Neuronal stem cell (in vitro differentiated cells): Measurements from ENCODE around the gene ASIP.

Experiments
- DNase-seq: peaks from one replicate; pipeline ENCODE4 v3.0.0-alpha.2; 2013; ENCODE audit warnings: low spot score
- H2AFZ ChIP-seq: one replicate; pipeline ENCODE4 v1.6.1; 2013; ENCODE audit warnings: mild to moderate bottlenecking, low read length, inconsistent platforms
- H2AK5ac ChIP-seq: 2 replicates; pipeline ENCODE4 v1.6.1; 2013; ENCODE audit warnings: low read depth, mild to moderate bottlenecking, inconsistent platforms, low read length, moderate library complexity, mixed read lengths
- H2BK120ac ChIP-seq: 2 replicates; pipeline ENCODE4 v1.6.1; 2013; ENCODE audit warnings: low read depth, mild to moderate bottlenecking, inconsistent platforms, low read length, moderate library complexity, mixed read lengths
- H2BK12ac ChIP-seq: one replicate; pipeline ENCODE4 v1.6.1; 2013; ENCODE audit warnings: low read length, inconsistent platforms
- H2BK15ac ChIP-seq: 2 replicates; pipeline ENCODE4 v1.6.1; 2013; ENCODE audit warnings: mild to moderate bottlenecking, low read length, inconsistent platforms, mixed read lengths
- H2BK5ac ChIP-seq: one replicate; pipeline ENCODE4 v1.6.1; 2013; ENCODE audit warnings: inconsistent platforms, mild to moderate bottlenecking, low read length, moderate library complexity
- H3K14ac ChIP-seq: one replicate; pipeline ENCODE4 v1.6.1; 2013; ENCODE audit warnings: low read length, inconsistent platforms
- H3K18ac ChIP-seq: 2 replicates; pipeline ENCODE4 v1.6.1; 2013; ENCODE audit warnings: low read length, inconsistent platforms
- H3K23ac ChIP-seq: 2 replicates; pipeline ENCODE4 v1.6.1; 2013; ENCODE audit warnings: low read depth, mild to moderate bottlenecking, mixed read lengths, low read length, inconsistent platforms; ENCODE audit not compliant: poor library complexity
- H3K27ac ChIP-seq: replicated peaks from 3 replicates; pipeline ENCODE4 v1.5.1; 2013; ENCODE audit warnings: low read length, inconsistent platforms
- H3K27me3 ChIP-seq, 3 experiments: 2 replicates each; pipeline ENCODE4 v1.6.1; 2013; ENCODE audit warnings: low read length in 3 of 3, mild to moderate bottlenecking in 2 of 3, inconsistent platforms in 1 of 3, low read depth in 1 of 3, mixed read lengths in 1 of 3, moderate library complexity in 1 of 3; ENCODE audit not compliant: control insufficient read depth in 3 of 3, insufficient read depth in 3 of 3
- H3K36me3 ChIP-seq, 2 donors: replicated peaks in 1 of 2; 2 replicates each; pipeline ENCODE4 v1.6.1; 2013; ENCODE audit warnings: low read length in 2 of 2; ENCODE audit not compliant: control insufficient read depth in 2 of 2, insufficient read depth in 2 of 2
- H3K4ac ChIP-seq: 2 replicates; pipeline ENCODE4 v1.6.1; 2013; ENCODE audit warnings: inconsistent platforms, mild to moderate bottlenecking, low read length, moderate library complexity
- H3K4me1 ChIP-seq, 2 donors: 1 replicate in 1 of 2; 2 replicates in 1 of 2; pipeline ENCODE4 v1.6.1; 2013; ENCODE audit warnings: low read length in 2 of 2, low read depth in 1 of 2; ENCODE audit not compliant: control insufficient read depth in 2 of 2, insufficient read depth in 1 of 2
- H3K4me2 ChIP-seq: one replicate; pipeline ENCODE4 v1.6.1; 2013; ENCODE audit warnings: mild to moderate bottlenecking, low read length, inconsistent platforms; ENCODE audit not compliant: insufficient read depth, poor library complexity, severe bottlenecking
- H3K4me3 ChIP-seq, 2 donors: 2 replicates each; pipeline ENCODE4 v1.5.1; 2013; ENCODE audit warnings: low read length in 2 of 2, mild to moderate bottlenecking in 2 of 2, inconsistent platforms in 1 of 2, moderate library complexity in 1 of 2
- H3K79me1 ChIP-seq: one replicate; pipeline ENCODE4 v1.6.1; 2013; ENCODE audit warnings: low read depth, mild to moderate bottlenecking, inconsistent platforms, low read length, moderate library complexity
- H3K9ac ChIP-seq: one replicate; pipeline ENCODE4 v1.6.1; 2013; ENCODE audit warnings: mild to moderate bottlenecking, low read depth, low read length, inconsistent platforms; ENCODE audit not compliant: poor library complexity
- H3K9me3 ChIP-seq, 2 donors: replicated peaks in 1 of 2; 2 replicates each; pipeline versions ENCODE3 to v1.6.1; 2013; ENCODE audit warnings: low read length in 2 of 2, mild to moderate bottlenecking in 2 of 2, inconsistent platforms in 1 of 2, low read depth in 1 of 2, mixed read lengths in 1 of 2, moderate library complexity in 1 of 2; ENCODE audit not compliant: control insufficient read depth in 2 of 2, insufficient read depth in 1 of 2
- H4K8ac ChIP-seq: one replicate; pipeline ENCODE4 v1.6.1; 2013; ENCODE audit warnings: low read depth, mild to moderate bottlenecking, inconsistent platforms, low read length, moderate library complexity
- H4K91ac ChIP-seq: one replicate; pipeline ENCODE4 v1.6.1; 2013; ENCODE audit warnings: low read length, low read depth, mild to moderate bottlenecking, inconsistent platforms; ENCODE audit not compliant: poor library complexity
- WGBS, 2 donors: extraction: QIAGEN DNeasy Blood & Tissue Kit; methylation state at CpG; one replicate each; pipeline ENCODE4 v1.1.7; 2013; ENCODE audit warnings: missing lambda C conversion rate in 2 of 2, mixed read lengths in 1 of 2; ENCODE audit not compliant: insufficient read length in 2 of 2, insufficient replicate concordance in 1 of 2; ENCODE audit errors: extremely low coverage in 2 of 2; 5-methylcytosine and 5-hydroxymethylcytosine counted together

ASIP gene

GRCh38 chr20:34246126-34246626, 5.0 kb downstream of the ASIP start:
- DNase-seq = no peak
- Histone ChIP-seq H2BK5ac (no peak overlapping the region), H3K27ac (no peak overlapping the region), H3K9ac (no peak overlapping the region), H3K79me1 (no peaks in the 10 kb centered on the region), H2AK5ac (no peak overlapping the region), H3K4me1 (peaks cover 0 to 3% of the 10 kb centered on the region in 2 donors), H3K27me3 (no peaks in the 10 kb centered on the region), H2BK15ac (no peak overlapping the region), H3K9me3 (no peaks in the 10 kb centered on the region), H3K18ac (no peak overlapping the region), H2BK120ac (no peak overlapping the region), H3K4ac (no peak overlapping the region), H2AFZ (no peak overlapping the region), H4K8ac (no peak overlapping the region), H2BK12ac (no peak overlapping the region), H3K4me3 (no peak overlapping the region), H3K4me2 (no peak overlapping the region), H3K14ac (no peak overlapping the region), H4K91ac (no peak overlapping the region), H3K23ac (no peak overlapping the region), H3K36me3 (no peaks in the 10 kb centered on the region)
- WGBS, 2 donors = no CpG with 5 or more reads among the region's 2 CpGs

- Histone ChIP-seq H3K4me2 (no peak overlapping the region), H2BK15ac (no peak overlapping the region), H3K9me3 (no peaks in the 10 kb centered on the region), H2BK12ac (no peak overlapping the region), H3K4ac (no peak overlapping the region), H2AK5ac (no peak overlapping the region), H2BK120ac (no peak overlapping the region), H4K91ac (no peak overlapping the region), H3K27me3 (no peaks in the 10 kb centered on the region), H3K14ac (no peak overlapping the region), H3K18ac (no peak overlapping the region), H3K23ac (no peak overlapping the region), H3K79me1 (no peaks in the 10 kb centered on the region), H3K4me1 (peaks cover 2 to 6% of the 10 kb centered on the region in 2 donors), H2BK5ac (no peak overlapping the region), H3K9ac (no peak overlapping the region), H3K27ac (no peak overlapping the region), H3K36me3 (no peaks in the 10 kb centered on the region), H4K8ac (no peak overlapping the region), H2AFZ (no peak overlapping the region), H3K4me3 (no peak overlapping the region)
- DNase-seq = no peak
- no CpG with 5 or more reads among the region's 6 CpGs for WGBS, 2 donors
Observed at GRCh38 chr20:34249291-34249690, 8.1 kb downstream of the ASIP start.

DNA sequence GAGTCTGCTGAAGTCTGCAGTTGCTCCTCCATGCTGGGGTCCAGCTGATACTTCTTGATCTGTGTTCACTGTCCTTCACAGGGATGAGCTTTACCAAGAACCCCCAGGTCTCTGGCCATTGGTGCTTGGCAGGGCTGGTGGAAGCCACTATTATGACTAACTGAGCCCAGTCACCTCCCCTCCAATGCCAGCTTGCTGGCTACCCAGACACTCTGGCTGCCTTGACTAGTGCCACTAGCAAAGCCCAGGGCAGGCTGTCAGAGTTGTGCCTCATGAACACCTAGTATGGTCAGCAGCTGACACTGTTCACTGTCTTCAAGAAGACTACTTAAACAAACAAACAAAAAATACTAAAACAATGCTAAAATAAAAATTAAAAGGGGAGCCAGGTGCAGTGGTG, 8.8 kb downstream of the ASIP start:
- Histone ChIP-seq H3K79me1 (no peaks in the 10 kb centered on the region), H4K8ac (no peak overlapping the region), H3K4me1 (peaks cover 2 to 6% of the 10 kb centered on the region in 2 donors), H3K4me2 (no peak overlapping the region), H3K18ac (no peak overlapping the region), H3K27ac (no peak overlapping the region), H2AFZ (no peak overlapping the region), H2BK120ac (no peak overlapping the region), H3K4me3 (no peak overlapping the region), H3K9ac (no peak overlapping the region), H3K4ac (no peak overlapping the region), H2BK12ac (no peak overlapping the region), H3K23ac (no peak overlapping the region), H4K91ac (no peak overlapping the region), H3K27me3 (no peaks in the 10 kb centered on the region), H3K14ac (no peak overlapping the region), H3K9me3 (no peaks in the 10 kb centered on the region), H3K36me3 (no peaks in the 10 kb centered on the region), H2BK15ac (no peak overlapping the region), H2AK5ac (no peak overlapping the region), H2BK5ac (no peak overlapping the region)
- DNase-seq = no peak

- Histone ChIP-seq H3K14ac (no peak overlapping the region), H3K27ac (no peak overlapping the region), H2BK120ac (no peak overlapping the region), H3K18ac (no peak overlapping the region), H2AFZ (no peak overlapping the region), H2BK15ac (no peak overlapping the region), H3K79me1 (no peaks in the 10 kb centered on the region), H3K23ac (no peak overlapping the region), H3K4ac (no peak overlapping the region), H3K36me3 (no peaks in the 10 kb centered on the region), H2BK5ac (no peak overlapping the region), H2BK12ac (no peak overlapping the region), H3K9ac (no peak overlapping the region), H3K9me3 (no peaks in the 10 kb centered on the region), H3K4me2 (no peak overlapping the region), H4K8ac (no peak overlapping the region), H4K91ac (no peak overlapping the region), H3K27me3 (no peaks in the 10 kb centered on the region), H2AK5ac (no peak overlapping the region), H3K4me3 (no peak overlapping the region), H3K4me1 (peaks cover 2 to 6% of the 10 kb centered on the region in 2 donors)
- no peak for DNase-seq
- no CpG with 5 or more reads among the region's 2 CpGs for WGBS, 2 donors
Observed at GRCh38 chr20:34251619-34252018, 10.4 kb downstream of the ASIP start.
